Amygdala (tissue), 56 donors: ENCODE results near the gene FMNL2.
"Not testable (repeated sequence)": the region's sequence is repeated elsewhere in the genome, so short reads cannot be mapped to it uniquely, and the experiment has no call there.

ENCODE experiments used
- DNase-seq, 56 donors: peaks; one replicate each; lab custom pipeline; 2025; lab: John Stamatoyannopoulos, UW

The FMNL2 gene

DNA sequence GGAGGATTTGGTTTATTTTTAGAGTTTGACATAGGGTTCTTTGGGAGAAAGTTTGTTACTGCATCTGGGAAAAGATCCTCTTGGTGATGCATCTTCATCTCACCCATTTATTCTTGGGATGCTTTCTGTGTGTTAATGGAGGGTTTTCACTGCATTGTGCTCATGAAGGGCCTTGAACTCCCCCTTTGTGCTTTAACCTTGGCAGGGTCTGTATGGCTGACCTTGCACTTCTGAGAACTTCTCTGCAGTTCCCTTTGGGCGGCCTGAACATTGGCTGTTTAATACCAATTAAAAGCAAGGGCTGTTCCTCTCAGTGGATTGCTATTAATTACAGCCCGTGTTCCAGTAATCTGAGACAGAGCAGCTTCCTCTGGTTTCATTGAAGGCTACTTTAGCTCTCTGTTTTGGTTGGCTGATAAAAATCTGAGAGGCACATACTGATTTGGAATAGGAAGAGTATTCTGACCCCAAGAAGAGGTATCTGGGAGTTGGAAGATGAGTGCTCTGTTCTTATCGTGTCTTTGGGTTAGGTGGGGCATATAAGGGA is 37.5 kb downstream of the FMNL2 start:
- DNase-seq: peak in 3 of 56 donors; percentile 1 to 28 (median 3)

DNA sequence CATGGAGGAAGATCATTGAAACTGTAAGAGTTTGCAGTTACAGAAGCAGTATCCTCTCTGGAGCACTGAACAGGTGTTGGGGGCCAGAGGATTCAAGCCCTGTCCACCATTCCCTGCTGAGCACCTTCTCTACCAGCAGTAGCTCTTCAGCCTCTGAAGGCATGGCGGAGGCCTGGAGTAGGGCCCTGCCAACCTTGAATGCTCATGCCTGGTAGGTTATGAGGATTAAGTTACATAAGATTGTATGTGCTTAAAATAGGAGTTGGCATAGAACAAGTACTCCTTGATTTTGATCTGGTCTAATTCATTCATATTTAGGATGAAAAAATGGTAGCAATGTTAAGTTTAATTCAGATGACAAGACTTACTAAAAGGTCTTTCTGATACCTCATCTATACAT is 40.2 kb downstream of the FMNL2 start:
- DNase-seq: no peak

GRCh38 chr2:152376385-152376784 is 41.4 kb downstream of the FMNL2 start:
- DNase-seq: no peak

DNA sequence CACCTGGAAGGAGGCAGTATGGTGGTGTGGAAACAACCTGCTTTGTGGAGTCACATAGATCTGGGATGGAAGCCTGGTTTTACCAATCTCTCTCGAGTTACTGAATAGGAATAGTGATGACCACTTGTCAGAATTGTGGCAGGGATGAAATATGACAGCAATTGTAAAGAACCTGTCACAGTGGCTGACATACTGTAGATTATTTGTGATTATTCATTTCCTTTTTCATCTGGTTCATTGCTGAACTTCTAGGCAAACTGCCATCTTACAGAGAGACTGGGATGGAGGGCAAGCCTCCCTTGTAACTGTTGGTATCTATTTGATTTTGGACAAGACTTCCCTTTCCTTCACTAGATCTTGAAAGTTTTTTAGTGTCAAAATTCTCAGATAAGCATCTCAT is 42.0 kb downstream of the FMNL2 start:
- DNase-seq: no peak

- no peak for DNase-seq
These were observed 44.1 kb downstream of the FMNL2 start for GRCh38 chr2:152379089-152379488.

DNA sequence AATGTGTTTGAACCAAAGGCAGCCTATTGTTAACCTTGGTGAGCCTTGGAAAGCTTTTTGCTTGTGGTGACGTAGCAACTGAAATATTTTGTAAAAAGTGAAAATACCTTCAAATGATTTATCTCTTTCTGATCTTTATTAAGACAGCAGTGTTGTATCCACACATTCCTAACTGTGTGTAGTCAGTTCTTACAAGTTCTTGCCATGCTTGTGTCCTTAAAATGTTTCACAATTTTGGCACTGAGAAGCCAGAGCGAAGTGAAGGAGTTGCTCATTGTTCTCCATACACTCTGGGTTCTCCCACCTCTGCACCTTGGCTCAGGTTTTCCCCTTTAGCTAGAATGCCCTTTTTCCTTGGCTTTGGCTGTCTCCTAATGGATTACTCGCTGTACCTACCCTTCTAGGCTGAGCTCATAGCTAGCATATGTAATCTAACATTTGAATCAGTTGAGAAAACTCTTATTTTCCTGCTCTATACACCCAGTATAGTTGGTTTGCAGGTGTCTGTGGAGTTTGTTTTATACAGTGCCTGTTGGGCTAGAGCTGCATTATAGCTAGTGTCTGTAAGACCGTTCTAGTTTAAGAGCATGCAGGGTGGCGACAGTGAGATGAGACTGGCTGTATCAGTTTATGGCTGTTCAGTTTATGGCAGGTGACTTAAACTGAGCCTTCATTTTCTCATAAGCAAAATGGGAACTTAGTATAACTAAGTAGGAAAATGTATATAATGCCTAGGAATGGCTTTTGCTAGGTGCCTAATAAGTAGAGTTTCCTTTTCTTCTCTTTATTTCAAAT is 45.5 kb downstream of the FMNL2 start:
- no peak for DNase-seq

GRCh38 chr2:152383702-152384101 is 48.7 kb downstream of the FMNL2 start:
- DNase-seq: no peak

DNA sequence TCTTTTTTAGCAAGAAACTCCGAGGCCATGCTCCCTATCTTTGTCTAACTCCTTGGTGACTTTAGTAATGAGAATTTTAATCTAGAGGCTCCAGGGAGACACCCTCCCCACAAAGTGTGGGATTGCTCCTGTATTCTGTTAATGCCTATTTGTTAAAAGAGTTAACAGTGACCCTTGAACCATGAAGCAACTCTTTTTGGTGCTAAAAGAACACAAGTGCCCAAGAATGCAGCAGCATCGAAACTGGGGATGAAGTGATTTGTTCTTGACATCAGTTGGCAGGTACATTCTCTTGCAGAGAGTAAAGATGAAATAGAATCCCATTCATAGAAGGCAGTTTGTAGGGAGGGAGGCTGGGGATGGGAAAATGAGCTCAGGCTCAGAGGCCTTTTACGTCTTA is 50.0 kb downstream of the FMNL2 start:
- no peak for DNase-seq

DNA sequence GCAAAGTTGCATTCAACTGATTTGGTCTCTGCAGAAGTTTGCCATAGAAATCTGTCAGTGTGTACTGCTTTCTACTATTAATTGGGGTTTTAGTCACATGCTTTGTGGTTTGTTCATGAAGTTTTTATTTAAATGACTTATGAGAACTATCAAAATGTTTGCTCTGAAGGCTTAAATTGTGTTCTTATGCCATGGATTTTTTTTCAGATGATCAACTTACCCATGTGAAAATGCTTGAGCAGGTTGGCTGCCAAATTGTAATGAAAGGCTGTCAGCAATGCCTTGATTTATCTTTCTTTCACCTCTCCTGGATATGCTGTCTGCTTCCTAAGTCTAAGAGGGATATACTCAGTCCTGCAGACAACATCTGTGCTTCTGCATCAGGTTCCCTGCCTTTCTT is 50.7 kb downstream of the FMNL2 start:
- no peak for DNase-seq

DNA sequence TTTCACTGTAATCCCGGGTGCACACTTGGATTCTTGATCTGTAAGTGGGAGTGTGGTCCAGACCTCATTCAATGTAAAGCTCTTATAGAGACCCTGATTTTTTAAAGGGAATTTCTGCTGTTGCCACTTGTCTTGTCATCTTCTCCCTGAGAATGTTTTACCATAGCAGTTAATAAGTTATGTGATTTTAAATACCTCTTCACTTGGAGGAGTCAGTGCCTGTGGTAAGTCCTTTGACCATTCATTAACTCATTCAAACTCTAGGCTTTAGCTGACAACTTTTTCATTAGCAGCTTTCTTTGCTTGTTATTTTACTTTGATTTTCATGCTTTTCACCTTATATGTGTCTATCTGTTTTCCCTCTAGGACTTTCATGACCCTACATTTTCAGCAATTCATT is 51.3 kb downstream of the FMNL2 start:
- DNase-seq: no peak

GRCh38 chr2:152387041-152387440 is 52.1 kb downstream of the FMNL2 start:
- DNase-seq: no peak

DNA sequence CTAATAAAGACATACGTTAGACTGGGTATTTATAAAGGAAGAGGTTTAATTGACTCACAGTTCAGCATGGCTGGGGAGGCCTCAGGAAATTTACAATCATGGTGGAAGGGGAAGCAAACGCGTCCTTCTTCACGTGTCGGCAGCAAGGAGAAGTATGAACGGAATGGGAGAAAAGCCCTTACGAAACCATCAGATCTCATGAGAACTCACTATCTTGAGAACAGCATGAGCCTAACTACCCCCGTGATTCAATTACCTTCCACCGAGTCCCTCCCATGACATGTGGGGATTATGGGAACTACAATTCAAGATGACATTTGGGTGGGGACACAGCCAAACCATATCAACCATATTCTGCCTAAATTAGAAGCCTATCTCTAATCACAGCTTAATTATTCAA is 53.3 kb downstream of the FMNL2 start:
- not testable (repeated sequence) for DNase-seq

- DNase-seq: no peak
These were observed 54.5 kb downstream of the FMNL2 start for GRCh38 chr2:152389483-152389882.

DNA sequence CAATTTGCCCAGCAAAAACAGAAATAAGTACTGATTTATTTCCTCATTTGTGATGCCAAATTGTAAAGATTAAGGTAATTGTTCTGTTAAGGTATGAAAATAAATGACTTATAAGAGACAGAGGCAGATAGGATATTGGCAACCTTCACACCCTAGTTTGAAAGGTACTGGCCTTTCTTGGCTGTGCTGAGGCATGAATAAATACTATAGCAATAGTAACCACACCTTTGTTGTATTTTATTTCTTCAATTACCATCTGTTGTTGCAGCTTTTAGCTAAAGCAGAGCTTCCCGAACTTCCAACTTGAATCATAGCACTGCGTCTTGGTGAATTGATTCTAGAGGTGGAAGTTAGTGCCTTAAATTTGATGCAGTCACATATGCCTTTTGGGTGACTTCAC is 55.9 kb downstream of the FMNL2 start:
- no peak for DNase-seq

DNA sequence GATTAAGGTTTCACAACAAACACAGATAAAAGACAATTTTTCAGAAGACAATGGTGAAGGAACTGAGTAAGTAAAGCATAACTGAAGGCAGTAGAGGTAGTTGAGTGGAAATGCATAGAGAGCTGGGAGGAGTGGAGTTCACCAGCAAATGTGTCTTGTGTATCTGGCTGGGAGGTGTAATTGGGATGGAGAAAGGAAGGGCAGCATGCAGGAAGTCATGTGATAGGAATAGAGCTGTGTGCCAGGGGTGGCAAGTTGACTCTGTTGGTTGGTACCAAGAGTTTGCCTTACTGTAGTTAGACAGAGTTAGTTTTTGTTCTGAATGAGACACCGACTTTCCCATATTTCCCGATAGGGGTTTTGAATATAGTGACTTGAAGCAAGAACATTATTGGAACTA is 56.3 kb downstream of the FMNL2 start:
- no peak for DNase-seq

DNA sequence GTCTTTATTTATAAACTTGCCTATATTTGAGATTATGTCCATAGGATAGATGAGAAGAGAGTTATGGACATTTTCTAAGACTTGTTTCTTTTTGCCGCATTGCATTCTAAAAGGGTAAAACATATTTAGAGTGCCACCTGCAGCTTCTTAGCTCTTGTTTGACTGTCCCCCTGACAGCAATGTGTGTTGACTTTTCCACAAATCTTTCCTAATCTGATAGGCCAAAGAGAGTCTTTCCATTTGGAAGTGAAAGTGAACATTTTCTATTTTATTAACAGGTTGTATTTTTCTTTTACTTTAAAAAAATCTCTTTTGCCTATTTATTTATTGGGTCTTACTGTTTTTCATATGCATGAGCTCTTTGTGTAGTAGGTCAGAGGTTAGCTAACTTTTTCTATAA is 58.4 kb downstream of the FMNL2 start:
- DNase-seq: no peak

GRCh38 chr2:152394326-152394725 is 59.4 kb downstream of the FMNL2 start:
- no peak for DNase-seq

GRCh38 chr2:152395103-152395502 is 60.1 kb downstream of the FMNL2 start:
- peak in 1 of 56 donors; percentile 25 for DNase-seq

GRCh38 chr2:152395572-152395971 is 60.6 kb downstream of the FMNL2 start:
- DNase-seq: no peak

GRCh38 chr2:152396051-152396511 is 61.1 kb downstream of the FMNL2 start:
- no peak for DNase-seq

DNA sequence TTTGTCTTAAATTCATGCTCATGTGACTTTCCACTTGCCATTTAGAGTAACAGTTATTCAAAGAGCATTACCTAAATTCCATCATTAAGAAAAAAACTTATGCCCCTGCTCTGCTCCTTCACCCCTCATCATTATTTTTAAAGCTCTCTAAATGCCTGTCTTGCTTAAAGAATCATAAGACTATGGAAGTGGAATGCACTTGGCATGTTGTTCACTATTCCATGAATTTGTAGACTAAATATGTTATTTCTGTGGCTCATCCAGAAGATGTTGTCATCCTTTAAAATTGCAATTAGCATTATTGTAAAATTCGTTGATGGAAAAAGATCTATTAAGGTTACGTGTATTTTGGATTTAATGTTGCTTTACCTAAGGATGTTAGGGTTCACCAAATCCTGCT is 61.8 kb downstream of the FMNL2 start:
- no peak for DNase-seq

GRCh38 chr2:152399003-152399402 is 64.0 kb downstream of the FMNL2 start:
- DNase-seq: no peak
